CD14-positive monocyte (primary cell): Measurements from ENCODE around the gene PPARG. TPM values are rescaled to one million over a fixed set of nuclear protein-coding genes. Genes with fewer than 3 reads are reported as not detected.

Experiments used
- DNase-seq, 3 donors: peaks; one replicate each; pipeline ENCODE4 v3.0.0-alpha.2; 2011 to 2022
- H2AFZ ChIP-seq: 2 replicates; pipeline ENCODE4 v1.6.0; 2012; ENCODE audit warnings: mild to moderate bottlenecking, low read depth, low read length, inconsistent platforms; ENCODE audit not compliant: insufficient read depth, poor library complexity, severe bottlenecking
- H3K27ac ChIP-seq, 2 donors: 1 replicate in 1 of 2; 2 replicates in 1 of 2; pipeline ENCODE4 v1.5.1; 2012 to 2013; ENCODE audit warnings: low read length in 2 of 2, control low read depth in 1 of 2, inconsistent platforms in 1 of 2, low read depth in 1 of 2, mild to moderate bottlenecking in 1 of 2
- H3K27me3 ChIP-seq, 2 donors: one replicate each; pipeline versions ENCODE4 v1.6.0 to v1.6.1; 2011 to 2013; ENCODE audit warnings: low read length in 2 of 2; ENCODE audit not compliant: control insufficient read depth in 2 of 2, insufficient read depth in 2 of 2
- H3K36me3 ChIP-seq, 2 donors: replicated peaks in 1 of 2; 1 replicate in 1 of 2; 2 replicates in 1 of 2; pipeline versions ENCODE4 v1.5.1 to v1.6.1; 2012 to 2013; ENCODE audit warnings: low read length in 2 of 2, control low read depth in 1 of 2, inconsistent platforms in 1 of 2, mild to moderate bottlenecking in 1 of 2; ENCODE audit not compliant: insufficient read depth in 2 of 2, control insufficient read depth in 1 of 2
- H3K4me1 ChIP-seq, 2 donors: 1 replicate in 1 of 2; 2 replicates in 1 of 2; pipeline versions ENCODE4 v1.5.1 to v1.6.1; 2012 to 2013; ENCODE audit warnings: low read length in 2 of 2, control low read depth in 1 of 2, inconsistent platforms in 1 of 2, mild to moderate bottlenecking in 1 of 2, moderate library complexity in 1 of 2; ENCODE audit not compliant: insufficient read depth in 2 of 2, control insufficient read depth in 1 of 2
- H3K4me2 ChIP-seq: replicated peaks from 2 replicates; pipeline ENCODE3; 2012; ENCODE audit warnings: low read length, moderate library complexity, mild to moderate bottlenecking; ENCODE audit not compliant: poor library complexity, severe bottlenecking; ENCODE audit errors: extremely low read depth
- H3K4me3 ChIP-seq, 3 experiments: fragments of 200-600 bp in 1 of 3; sonication (generic) in 1 of 3; replicated peaks in 1 of 3; 1 replicate in 2 of 3; 2 replicates in 1 of 3; pipeline ENCODE4 v1.5.1; 2011 to 2013; ENCODE audit warnings: low read length in 3 of 3, mild to moderate bottlenecking in 3 of 3, control low read depth in 2 of 3, low read depth in 2 of 3, inconsistent platforms in 1 of 3, moderate library complexity in 1 of 3
- H3K79me2 ChIP-seq: 2 replicates; pipeline ENCODE4 v1.6.0; 2012; ENCODE audit warnings: mild to moderate bottlenecking, control low read depth, inconsistent platforms, low read length, moderate library complexity; ENCODE audit not compliant: insufficient read depth
- H3K9ac ChIP-seq: 2 replicates; pipeline ENCODE4 v1.6.0; 2017; ENCODE audit warnings: low read length, mild to moderate bottlenecking; ENCODE audit not compliant: insufficient read depth, poor library complexity, severe bottlenecking
- H3K9me3 ChIP-seq, 2 donors: replicated peaks in 1 of 2; 1 replicate in 1 of 2; 2 replicates in 1 of 2; pipeline versions ENCODE4 v1.5.1 to v1.6.1; 2012 to 2013; ENCODE audit warnings: low read length in 2 of 2, control low read depth in 1 of 2; ENCODE audit not compliant: control insufficient read depth in 1 of 2, insufficient read depth in 1 of 2
- H4K20me1 ChIP-seq: 2 replicates; pipeline ENCODE4 v1.6.0; 2012; ENCODE audit warnings: mild to moderate bottlenecking, low read length, control low read depth, moderate library complexity; ENCODE audit not compliant: insufficient read depth
- H3K27ac Mint-ChIP-seq, 7 donors: one replicate each; pipeline ENCODE4 v1.8.0; 2020; ENCODE audit warnings: mild to moderate bottlenecking in 7 of 7, mixed read lengths in 7 of 7, moderate library complexity in 6 of 7, inconsistent platforms in 2 of 7
- H3K27me3 Mint-ChIP-seq, 3 donors: one replicate each; pipeline ENCODE4 v1.8.0; 2021 to 2022; ENCODE audit warnings: low read depth in 3 of 3, mild to moderate bottlenecking in 3 of 3, mixed read lengths in 3 of 3, moderate library complexity in 3 of 3, inconsistent platforms in 1 of 3
- H3K36me3 Mint-ChIP-seq, 2 donors: one replicate each; pipeline ENCODE4 v1.8.0; 2020; ENCODE audit warnings: mixed read lengths in 2 of 2, inconsistent platforms in 1 of 2, mild to moderate bottlenecking in 1 of 2
- H3K4me1 Mint-ChIP-seq: one replicate; pipeline ENCODE4 v1.8.0; 2020; ENCODE audit warnings: mild to moderate bottlenecking, mixed read lengths
- H3K4me3 Mint-ChIP-seq, 2 donors: one replicate each; pipeline ENCODE4 v1.8.0; 2020; ENCODE audit warnings: mild to moderate bottlenecking in 2 of 2, mixed read lengths in 2 of 2, moderate library complexity in 1 of 2
- H3K9me3 Mint-ChIP-seq, 7 donors: one replicate each; pipeline ENCODE4 v1.8.0; 2020 to 2022; ENCODE audit warnings: mixed read lengths in 7 of 7, mild to moderate bottlenecking in 6 of 7, moderate library complexity in 6 of 7, inconsistent platforms in 2 of 7
- CTCF ChIP-seq: fragments of 200-600 bp; IDR thresholded peaks from one replicate; pipeline ENCODE4 v1.8.0; 2022; ENCODE audit warnings: antibody characterized with exemption, mild to moderate bottlenecking
- WGBS: methylation state at CpG from one replicate; pipeline ENCODE4 v1.1.5; 2013; ENCODE audit warnings: missing lambda C conversion rate; ENCODE audit not compliant: insufficient coverage; 5-methylcytosine and 5-hydroxymethylcytosine counted together
- intact Hi-C, 2 donors: fragments of 100-400 bp; cut with micrococcal nuclease; formaldehyde crosslinking; loops; one replicate each; pipeline versions ENCODE4 v1.15.0 to v1.15.1; 2023
- polyA plus RNA-seq, 3 donors: library from polyadenylated mRNA; depleted of rRNA in 1 of 3; unstranded in 2 of 3; stranded (reverse) in 1 of 3; fragments of 300-500 nt in 2 of 3; fragments of >200 nt in 1 of 3; fragmentation: Illumina TruSeq in 2 of 3; gene quantifications; 1 replicate in 2 of 3; 2 replicates in 1 of 3; pipeline ENCODE4 v1.2.3, GENCODE V29; 2012 to 2021

Gene PPARG
- polyA plus RNA-seq, 3 donors = 0.56 to 2.0 (median 0.97) TPM

- Histone ChIP-seq H3K9ac (no peak overlapping the region), H2AFZ (no peak overlapping the region), H3K9me3 (no peaks in the 10 kb centered on the region), H3K4me1 (peaks cover 0 to 3% of the 10 kb centered on the region in 2 donors), H3K27me3 (no peaks in the 10 kb centered on the region), H4K20me1 (no peaks in the 10 kb centered on the region), H3K4me2 (no peak overlapping the region), H3K4me3 (no peak overlapping the region), H3K36me3 (no peaks in the 10 kb centered on the region), H3K79me2 (no peaks in the 10 kb centered on the region), H3K27ac (no peak overlapping the region)
- Mint-ChIP-seq H3K27ac (no peak overlapping the region), H3K4me3 (no peak overlapping the region), H3K9me3 (no peaks in the 10 kb centered on the region), H3K27me3 (peaks cover 0 to 5% (median 0%) of the 10 kb centered on the region in 3 donors), H3K36me3 (no peaks in the 10 kb centered on the region), H3K4me1 (peaks cover 7% of the 10 kb centered on the region)
- intact Hi-C loops = no loop called here
- no peak for DNase-seq
- TF ChIP-seq CTCF = no peak
- 83% methylated on average over 3 of the region's 5 CpGs for WGBS
Measured at GRCh38 chr3:12470111-12470510, 181.2 kb downstream of the PPARG start.

GRCh38 chr3:12470680-12471079, 181.8 kb downstream of the PPARG start:
- Mint-ChIP-seq H3K27me3 (peaks cover 0 to 5% (median 0%) of the 10 kb centered on the region in 3 donors), H3K27ac (peak overlapping the region in 2 of 7 donors; percentile 26 to 73), H3K9me3 (no peaks in the 10 kb centered on the region), H3K4me1 (peaks cover 7% of the 10 kb centered on the region), H3K4me3 (no peak overlapping the region), H3K36me3 (no peaks in the 10 kb centered on the region)
- no peak overlapping the region for H3K27ac ChIP-seq
- no peak overlapping the region for H3K4me2 ChIP-seq
- peaks cover 0 to 3% of the 10 kb centered on the region in 2 donors for H3K4me1 ChIP-seq
- 100% methylated on average over 2 of the region's 3 CpGs for WGBS
- H2AFZ ChIP-seq = no peak overlapping the region
- H3K9me3 ChIP-seq = no peaks in the 10 kb centered on the region
- no peak for DNase-seq
- intact Hi-C loops = no loop called here
- H3K4me3 ChIP-seq = no peak overlapping the region
- no peak overlapping the region for H3K9ac ChIP-seq
- no peak for TF ChIP-seq CTCF
- H4K20me1 ChIP-seq = no peaks in the 10 kb centered on the region
- no peaks in the 10 kb centered on the region for H3K79me2 ChIP-seq
- H3K36me3 ChIP-seq = no peaks in the 10 kb centered on the region
- H3K27me3 ChIP-seq = no peaks in the 10 kb centered on the region
